Activated CD4-positive, alpha-beta T cell treated with anti-CD3 and anti-CD28 coated beads, Interleukin-2, Interleukin-6, amounts not matched to agents 100 ng/mL and 50 ng/mL, durations not matched to agents 16 hours and 8 hours (primary cell): ENCODE measurements around the gene SLC6A20.
"Not testable (repeated sequence)": the region's sequence is repeated elsewhere in the genome, so short reads cannot be mapped to it uniquely, and the experiment has no call there.

Experiments used
- DNase-seq: peaks from one replicate; pipeline ENCODE4 v3.0.0-alpha.2; 2020

SLC6A20 gene

GRCh38 chr3:45777111-45777745 is 19.1 kb downstream of the SLC6A20 start:
- no peak for DNase-seq

GRCh38 chr3:45776611-45777010 is 19.7 kb downstream of the SLC6A20 start:
- no peak for DNase-seq

GRCh38 chr3:45776301-45776595 is 20.1 kb downstream of the SLC6A20 start:
- no peak for DNase-seq

- DNase-seq: no peak
Measured at GRCh38 chr3:45775571-45776300, 20.6 kb downstream of the SLC6A20 start.

- DNase-seq: no peak
Measured at GRCh38 chr3:45774581-45775521, 21.5 kb downstream of the SLC6A20 start.

- DNase-seq: no peak
Measured at GRCh38 chr3:45773714-45774449, 22.5 kb downstream of the SLC6A20 start.

- no peak for DNase-seq
Measured at GRCh38 chr3:45773072-45773471, 23.3 kb downstream of the SLC6A20 start.

GRCh38 chr3:45772341-45773035 is 23.8 kb downstream of the SLC6A20 start:
- DNase-seq: no peak

GRCh38 chr3:45771831-45772230 is 24.5 kb downstream of the SLC6A20 start:
- no peak for DNase-seq

- DNase-seq: no peak
Measured at GRCh38 chr3:45771166-45771775, 25.1 kb downstream of the SLC6A20 start.

GRCh38 chr3:45765958-45766357 is 30.4 kb downstream of the SLC6A20 start:
- no peak for DNase-seq

GRCh38 chr3:45765266-45765851 is 31.0 kb downstream of the SLC6A20 start:
- no peak for DNase-seq

- DNase-seq: no peak
Measured at GRCh38 chr3:45763303-45763675, 33.0 kb downstream of the SLC6A20 start.

GRCh38 chr3:45762647-45763302 is 33.6 kb downstream of the SLC6A20 start:
- DNase-seq: no peak

GRCh38 chr3:45761831-45762230 is 34.5 kb downstream of the SLC6A20 start:
- DNase-seq: no peak

GRCh38 chr3:45760878-45761711 is 35.2 kb downstream of the SLC6A20 start:
- DNase-seq: peak; percentile 45

- no peak for DNase-seq
Measured at GRCh38 chr3:45759851-45760250, 36.5 kb downstream of the SLC6A20 start.

GRCh38 chr3:45758871-45759270 is 37.5 kb downstream of the SLC6A20 start:
- no peak for DNase-seq

GRCh38 chr3:45757141-45757540 is 39.2 kb downstream of the SLC6A20 start:
- DNase-seq: not testable (repeated sequence)

- no peak for DNase-seq
Measured at GRCh38 chr3:45756055-45756454, 40.3 kb downstream of the SLC6A20 start.
